Inferior parietal cortex (tissue), 1 donor: ENCODE data around the gene NCKAP5.

Experiments used
- DNase-seq: peaks from one replicate; pipeline ENCODE4 v3.0.0-alpha.2; 2016; ENCODE audit errors: extremely low spot score

Gene NCKAP5

GRCh38 chr2:133382566-133382965 is 185.7 kb downstream of the NCKAP5 start:
- no peak for DNase-seq

- DNase-seq = no peak
These were observed 187.3 kb downstream of the NCKAP5 start for GRCh38 chr2:133380991-133381390.

- DNase-seq = no peak
These were observed 189.2 kb downstream of the NCKAP5 start for GRCh38 chr2:133378928-133379549.

DNA sequence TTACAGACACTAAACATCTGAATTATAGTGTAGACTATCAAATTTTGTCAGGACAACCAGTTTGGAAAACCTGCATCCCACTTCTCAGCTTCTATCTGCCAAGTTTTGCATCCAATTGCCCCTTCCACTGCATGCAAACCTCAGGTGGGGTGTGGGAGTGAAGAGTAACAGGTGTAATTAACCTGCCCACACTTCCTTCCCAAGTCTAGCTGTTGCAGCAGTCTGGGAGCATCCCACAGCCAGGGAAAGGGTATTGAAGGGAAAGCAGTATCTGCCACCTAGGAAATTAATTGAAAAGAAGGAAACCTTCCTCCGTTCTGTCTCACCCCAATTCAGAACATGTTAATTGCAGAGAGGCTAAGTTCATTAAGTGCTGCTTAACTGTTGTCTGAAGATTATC is 189.9 kb downstream of the NCKAP5 start:
- DNase-seq = no peak

- no peak for DNase-seq
These were observed 190.7 kb downstream of the NCKAP5 start for GRCh38 chr2:133377599-133377998.

GRCh38 chr2:133377021-133377481 is 191.2 kb downstream of the NCKAP5 start:
- no peak for DNase-seq

DNA sequence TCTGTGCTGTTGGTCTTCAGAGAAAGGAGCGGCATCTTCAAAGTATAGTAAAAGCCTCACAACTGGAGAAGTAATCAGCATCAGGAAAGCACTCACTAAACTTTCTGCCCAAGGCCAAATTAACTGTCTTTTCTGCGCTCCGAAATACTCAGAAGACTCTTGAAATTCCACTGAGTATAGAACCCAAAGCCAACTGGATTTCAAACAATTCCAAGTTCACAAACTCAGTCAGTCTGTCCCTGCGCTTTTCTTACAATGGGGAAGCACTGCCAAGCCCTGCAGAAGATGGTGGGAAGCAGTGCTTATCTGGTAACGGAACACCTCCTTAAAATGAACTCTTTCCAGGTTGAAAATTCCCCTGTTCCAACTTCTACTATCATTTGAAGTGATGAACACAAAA is 193.5 kb downstream of the NCKAP5 start:
- no peak for DNase-seq

DNA sequence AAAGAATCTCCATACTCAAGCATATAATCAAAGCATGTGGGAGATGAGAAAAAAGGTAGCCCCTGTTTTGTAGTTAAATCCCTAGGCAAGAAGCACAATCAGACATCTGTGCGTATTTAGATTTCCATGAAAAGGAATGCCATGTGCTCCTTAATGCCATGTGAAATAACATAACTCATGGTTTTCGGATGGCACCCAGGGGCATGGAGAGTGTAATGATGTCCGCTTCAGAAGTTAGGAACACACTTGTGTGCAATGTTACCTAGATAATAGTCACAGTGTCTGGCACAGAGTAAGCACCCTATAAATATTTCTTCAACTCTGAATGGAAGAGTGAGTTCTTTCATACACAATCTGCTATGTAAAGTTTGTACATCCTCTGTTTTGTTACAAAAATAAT is 197.0 kb downstream of the NCKAP5 start:
- no peak for DNase-seq

DNA sequence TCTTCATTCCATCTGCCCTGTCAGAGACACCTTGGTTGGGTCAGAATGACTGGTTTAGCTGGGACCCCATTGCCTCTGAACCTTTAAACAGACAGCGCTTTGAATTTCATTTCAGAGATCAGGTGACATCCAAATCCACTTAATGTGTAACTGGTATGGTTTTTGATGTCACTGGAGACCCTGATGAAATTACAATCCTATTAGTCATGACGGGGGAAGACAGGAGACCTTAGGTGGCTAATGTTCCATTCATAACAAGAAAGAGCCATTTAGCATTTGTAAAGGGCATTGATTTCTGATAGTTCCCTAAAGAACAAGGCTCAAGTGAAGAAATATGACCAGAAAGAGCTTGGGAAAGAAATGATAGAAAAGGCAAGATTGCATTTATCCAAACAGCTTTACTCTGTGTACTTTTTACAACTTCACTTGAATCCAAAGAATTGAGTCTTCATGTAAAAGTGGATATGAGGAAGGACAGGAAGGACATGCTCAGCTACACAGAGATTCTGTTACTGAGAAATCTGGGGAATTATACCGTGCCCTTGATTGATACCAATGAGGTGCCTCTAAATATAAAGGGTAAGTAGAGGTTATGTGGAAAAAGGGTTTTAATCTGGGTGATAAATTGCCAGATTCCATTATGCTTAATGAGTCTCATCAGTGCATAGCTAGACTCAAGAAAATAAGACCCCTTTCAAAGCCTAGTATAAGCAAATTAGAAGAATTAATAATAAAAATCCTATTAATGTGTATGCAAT is 198.2 kb downstream of the NCKAP5 start:
- DNase-seq = no peak

DNA sequence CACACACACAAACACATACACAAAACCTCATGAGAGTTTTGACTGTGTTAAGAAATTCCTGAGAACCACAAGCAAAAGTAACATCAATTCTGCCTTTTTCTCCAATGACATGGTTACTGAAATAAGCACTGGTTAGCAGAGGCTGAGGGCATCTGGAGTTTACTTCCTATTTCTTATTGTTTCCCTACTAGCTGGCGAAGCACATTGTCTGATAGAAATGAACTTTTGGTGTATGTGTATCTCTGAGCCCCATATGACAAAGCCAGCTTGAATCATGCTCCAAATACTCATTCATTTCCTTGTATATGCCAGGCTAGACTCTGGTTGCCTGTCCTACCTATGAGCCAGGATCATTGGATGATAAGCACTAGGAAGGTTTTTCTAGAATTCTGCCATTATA is 203.1 kb downstream of the NCKAP5 start:
- DNase-seq = no peak

GRCh38 chr2:133364636-133365035 is 203.6 kb downstream of the NCKAP5 start:
- DNase-seq = no peak

GRCh38 chr2:133363884-133364283 is 204.4 kb downstream of the NCKAP5 start:
- DNase-seq = no peak

DNA sequence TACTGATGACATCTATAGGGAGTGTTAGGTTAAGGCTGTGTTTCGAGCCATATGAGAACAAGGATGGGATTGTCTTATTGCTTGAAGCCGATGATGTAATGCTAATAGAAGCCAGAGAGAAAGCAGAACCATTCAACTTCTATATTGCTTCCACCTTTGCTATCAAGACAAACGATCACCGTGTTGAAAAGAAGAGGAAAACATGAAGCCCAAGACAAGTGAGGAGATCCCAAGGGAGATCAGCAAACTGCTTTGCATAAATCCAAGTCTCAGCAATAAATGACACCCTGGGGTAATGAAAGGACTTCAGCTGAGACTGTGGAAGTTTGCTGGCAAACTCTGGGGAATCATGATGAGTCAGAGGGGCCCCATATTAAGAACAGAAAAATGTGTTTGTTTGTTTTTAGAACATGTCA is 206.2 kb downstream of the NCKAP5 start:
- DNase-seq = peak; percentile 15

GRCh38 chr2:133360882-133361281 is 207.4 kb downstream of the NCKAP5 start:
- no peak for DNase-seq

GRCh38 chr2:133360190-133360589 is 208.1 kb downstream of the NCKAP5 start:
- DNase-seq = no peak

GRCh38 chr2:133352719-133353118 is 215.5 kb downstream of the NCKAP5 start:
- DNase-seq = no peak

DNA sequence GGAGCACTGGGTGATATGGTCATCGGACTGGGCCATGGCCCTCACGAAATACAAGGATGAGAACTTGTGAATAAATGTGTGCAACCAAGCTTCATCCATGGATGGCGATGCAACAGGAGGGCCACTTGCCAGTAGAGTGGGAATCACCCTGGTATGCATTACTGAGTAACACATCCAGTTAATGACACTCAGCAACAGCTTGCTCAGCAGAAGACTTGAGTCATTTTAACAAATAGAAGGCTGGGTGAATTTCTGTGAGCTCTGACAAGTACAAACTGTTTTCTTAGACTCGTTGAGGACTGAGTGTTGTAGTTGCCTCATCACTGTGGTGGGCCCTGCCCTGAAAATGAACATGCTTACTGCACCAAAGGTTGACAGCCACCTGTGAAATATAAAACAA is 221.6 kb downstream of the NCKAP5 start:
- peak; percentile 5 for DNase-seq

- DNase-seq = no peak
These were observed 222.6 kb downstream of the NCKAP5 start for GRCh38 chr2:133345638-133346037.

DNA sequence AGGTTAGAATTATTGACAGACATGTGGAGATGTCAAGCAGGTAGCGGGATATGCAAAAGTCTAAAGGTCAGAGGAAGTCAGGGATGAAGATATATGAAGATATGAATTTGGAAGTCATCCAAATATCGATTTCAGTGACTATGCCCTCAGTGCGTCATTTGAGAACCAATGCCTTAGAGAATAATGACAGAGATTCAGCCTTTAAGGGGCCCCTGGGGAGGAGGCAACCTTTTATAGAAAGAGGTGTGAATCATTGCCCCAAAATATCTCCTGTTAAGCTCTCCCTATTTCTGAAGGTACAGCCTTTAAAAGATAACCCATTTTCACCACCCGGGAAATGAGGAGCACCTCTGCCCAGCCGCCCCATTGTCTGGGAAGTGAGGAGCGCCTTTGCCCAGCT is 223.4 kb downstream of the NCKAP5 start:
- DNase-seq = no peak

DNA sequence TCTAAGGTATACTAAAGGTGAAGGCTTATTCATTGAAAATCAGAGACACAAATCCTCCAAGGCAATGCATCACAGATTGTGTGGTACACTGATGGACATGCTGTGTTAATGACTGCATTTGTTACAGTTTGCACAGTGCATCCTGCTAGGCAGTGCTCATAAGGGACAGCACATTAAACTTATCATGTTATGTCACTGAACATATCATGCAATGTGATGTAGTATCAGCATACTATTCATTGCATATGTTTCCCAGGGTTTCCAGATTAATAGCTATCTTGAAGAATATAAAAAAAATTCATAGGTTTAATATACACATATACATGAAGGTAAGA is 225.3 kb downstream of the NCKAP5 start:
- DNase-seq = no peak

- DNase-seq = no peak
These were observed 225.8 kb downstream of the NCKAP5 start for GRCh38 chr2:133342286-133343017.

GRCh38 chr2:133341575-133341974 is 226.7 kb downstream of the NCKAP5 start:
- no peak for DNase-seq

- no peak for DNase-seq
These were observed 230.0 kb downstream of the NCKAP5 start for GRCh38 chr2:133338224-133338623.
